HCT116 (cell line): ENCODE data around the gene GNG4.

Experiments
- CEBPB ChIP-seq: IDR thresholded peaks from 2 replicates; pipeline ENCODE4 v1.6.1; 2012; ENCODE audit warnings: low read depth
- EZH2 ChIP-seq: fragments of 200-600 bp; sonication (generic); IDR thresholded peaks from 2 replicates; pipeline ENCODE4 v1.6.1; 2017; ENCODE audit warnings: antibody characterized with exemption, mixed run types
- POLR2A ChIP-seq: IDR thresholded peaks from 2 replicates; pipeline ENCODE4 v1.7.0; 2011; ENCODE audit warnings: borderline replicate concordance; ENCODE audit not compliant: insufficient read depth, insufficient read length; ENCODE audit errors: extremely low read depth
- YY1 ChIP-seq: IDR thresholded peaks from 2 replicates; pipeline ENCODE4 v1.6.1; 2011; ENCODE audit warnings: low read length, low read depth, moderate library complexity, mild to moderate bottlenecking; ENCODE audit not compliant: insufficient replicate concordance; ENCODE audit errors: extremely low read depth
- TF ChIP-seq, protein P1 (sequence below), 3 experiments: fragments of 200-600 bp in 1 of 3; sonication (generic) in 1 of 3; IDR thresholded peaks in 2 of 3; conservative IDR thresholded peaks in 1 of 3; 2 replicates each; pipeline ENCODE4 v1.5.1; 2012 to 2017; ENCODE audit warnings: low read depth in 2 of 3, low read length in 2 of 3, antibody characterized with exemption in 1 of 3, borderline replicate concordance in 1 of 3, control low read depth in 1 of 3, mild to moderate bottlenecking in 1 of 3, mixed read lengths in 1 of 3, mixed run types in 1 of 3, moderate library complexity in 1 of 3; ENCODE audit not compliant: insufficient read depth in 1 of 3

DNA sequence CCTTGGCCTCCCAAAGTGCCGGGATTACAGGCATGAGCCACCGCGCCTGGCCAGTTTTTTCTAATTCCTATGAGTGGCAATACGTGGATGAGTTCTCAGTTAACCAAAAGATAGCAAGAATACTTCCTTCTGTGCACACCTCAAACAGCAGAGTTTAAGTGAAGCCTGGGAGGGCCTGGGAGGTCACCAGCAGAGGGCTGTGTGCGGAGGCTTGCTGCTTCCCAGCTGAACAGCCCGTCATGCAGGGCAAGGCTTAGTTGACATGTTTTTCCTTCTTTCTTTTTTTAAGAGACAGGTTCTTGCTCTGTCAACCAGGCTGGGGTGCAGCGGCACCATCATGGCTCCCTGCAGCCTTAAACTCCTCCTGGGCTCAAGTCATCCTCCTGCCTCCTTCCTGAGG, 17.8 kb downstream of the GNG4 start:
- TF ChIP-seq, protein P1, sequence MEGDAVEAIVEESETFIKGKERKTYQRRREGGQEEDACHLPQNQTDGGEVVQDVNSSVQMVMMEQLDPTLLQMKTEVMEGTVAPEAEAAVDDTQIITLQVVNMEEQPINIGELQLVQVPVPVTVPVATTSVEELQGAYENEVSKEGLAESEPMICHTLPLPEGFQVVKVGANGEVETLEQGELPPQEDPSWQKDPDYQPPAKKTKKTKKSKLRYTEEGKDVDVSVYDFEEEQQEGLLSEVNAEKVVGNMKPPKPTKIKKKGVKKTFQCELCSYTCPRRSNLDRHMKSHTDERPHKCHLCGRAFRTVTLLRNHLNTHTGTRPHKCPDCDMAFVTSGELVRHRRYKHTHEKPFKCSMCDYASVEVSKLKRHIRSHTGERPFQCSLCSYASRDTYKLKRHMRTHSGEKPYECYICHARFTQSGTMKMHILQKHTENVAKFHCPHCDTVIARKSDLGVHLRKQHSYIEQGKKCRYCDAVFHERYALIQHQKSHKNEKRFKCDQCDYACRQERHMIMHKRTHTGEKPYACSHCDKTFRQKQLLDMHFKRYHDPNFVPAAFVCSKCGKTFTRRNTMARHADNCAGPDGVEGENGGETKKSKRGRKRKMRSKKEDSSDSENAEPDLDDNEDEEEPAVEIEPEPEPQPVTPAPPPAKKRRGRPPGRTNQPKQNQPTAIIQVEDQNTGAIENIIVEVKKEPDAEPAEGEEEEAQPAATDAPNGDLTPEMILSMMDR (IDR thresholded peaks at IDR 0.05 in 2 of 3, conservative IDR thresholded peaks at IDR 0.05 in 1 of 3; ENCODE audit: borderline replicate concordance in 1 of 3, insufficient read depth in 1 of 3, low read depth in 2 of 3, low read length in 2 of 3), result no peak
- TF ChIP-seq CEBPB (no peak), POLR2A (no peak), EZH2 (no peak), YY1 (no peak)
